KMS-11 (cell line): Measurements from ENCODE around the gene ADAMTS2.

Source experiments
- H2AFZ ChIP-seq: fragments of 200-600 bp; sonication (generic); 2 replicates; pipeline ENCODE4 v1.6.1; 2016; ENCODE audit warnings: antibody characterized with exemption, mixed run types, low read depth
- H3K27ac ChIP-seq: fragments of 200-600 bp; sonication (generic); 2 replicates; pipeline ENCODE4 v1.6.1; 2016; ENCODE audit warnings: mild to moderate bottlenecking, mixed run types
- H3K27me3 ChIP-seq: fragments of 200-600 bp; sonication (generic); 2 replicates; pipeline ENCODE4 v1.6.1; 2017; ENCODE audit warnings: mild to moderate bottlenecking, low read depth, mixed run types, moderate library complexity; ENCODE audit not compliant: insufficient read depth
- H3K36me3 ChIP-seq: fragments of 200-600 bp; sonication (generic); 2 replicates; pipeline ENCODE4 v1.6.1; 2017; ENCODE audit warnings: mild to moderate bottlenecking, mixed run types; ENCODE audit not compliant: insufficient read depth
- H3K4me1 ChIP-seq: fragments of 200-600 bp; sonication (generic); 2 replicates; pipeline ENCODE4 v1.6.1; 2016; ENCODE audit warnings: mild to moderate bottlenecking, low read depth, mixed run types; ENCODE audit not compliant: poor library complexity, severe bottlenecking
- H3K4me2 ChIP-seq: fragments of 200-600 bp; sonication (generic); 2 replicates; pipeline ENCODE4 v1.7.0; 2016; ENCODE audit warnings: mild to moderate bottlenecking, mixed run types
- H3K4me3 ChIP-seq: fragments of 200-600 bp; sonication (generic); IDR thresholded peaks from 2 replicates; pipeline ENCODE4 v1.6.1; 2017; ENCODE audit warnings: low read depth, low read length, mixed read lengths; ENCODE audit not compliant: insufficient read depth
- H3K79me2 ChIP-seq: fragments of 200-600 bp; sonication (generic); 2 replicates; pipeline ENCODE4 v1.6.1; 2016; ENCODE audit warnings: low read depth, mixed run types; ENCODE audit not compliant: insufficient read depth
- H3K9ac ChIP-seq: fragments of 200-600 bp; sonication (generic); 2 replicates; pipeline ENCODE4 v1.6.1; 2016; ENCODE audit warnings: mild to moderate bottlenecking, mixed run types
- H4K20me1 ChIP-seq: fragments of 200-600 bp; sonication (generic); 2 replicates; pipeline ENCODE4 v1.6.1; 2016; ENCODE audit warnings: mild to moderate bottlenecking, mixed run types; ENCODE audit not compliant: insufficient read depth
- CTCF ChIP-seq: fragments of 200-600 bp; sonication (generic); conservative IDR thresholded peaks from 2 replicates; pipeline ENCODE4 v1.6.1; 2017; ENCODE audit warnings: low read depth, mild to moderate bottlenecking, antibody characterized with exemption, low read length, moderate library complexity, mixed read lengths

ADAMTS2 gene

GRCh38 chr5:179212870-179213269 is 132.4 kb downstream of the ADAMTS2 start:
- no peaks in the 10 kb centered on the region for H3K27me3 ChIP-seq
- H3K4me3 ChIP-seq = no peak overlapping the region
- H4K20me1 ChIP-seq = no peaks in the 10 kb centered on the region
- no peaks in the 10 kb centered on the region for H3K79me2 ChIP-seq
- no peak for TF ChIP-seq CTCF
- H3K27ac ChIP-seq = no peak overlapping the region
- no peak overlapping the region for H2AFZ ChIP-seq
- H3K36me3 ChIP-seq = no peaks in the 10 kb centered on the region
- no peaks in the 10 kb centered on the region for H3K4me1 ChIP-seq
- H3K9ac ChIP-seq = no peak overlapping the region
- H3K4me2 ChIP-seq = no peak overlapping the region

- H3K4me2 ChIP-seq = no peak overlapping the region
- H2AFZ ChIP-seq = no peak overlapping the region
- no peaks in the 10 kb centered on the region for H4K20me1 ChIP-seq
- TF ChIP-seq CTCF = no peak
- no peaks in the 10 kb centered on the region for H3K79me2 ChIP-seq
- no peaks in the 10 kb centered on the region for H3K4me1 ChIP-seq
- H3K36me3 ChIP-seq = no peaks in the 10 kb centered on the region
- H3K27ac ChIP-seq = no peak overlapping the region
- H3K27me3 ChIP-seq = no peaks in the 10 kb centered on the region
- H3K4me3 ChIP-seq = no peak overlapping the region
- no peak overlapping the region for H3K9ac ChIP-seq
Measured at GRCh38 chr5:179211631-179212030, 133.6 kb downstream of the ADAMTS2 start.

GRCh38 chr5:179211068-179211467 is 134.2 kb downstream of the ADAMTS2 start:
- no peak overlapping the region for H3K27ac ChIP-seq
- H2AFZ ChIP-seq = no peak overlapping the region
- no peak overlapping the region for H3K9ac ChIP-seq
- no peak overlapping the region for H3K4me3 ChIP-seq
- no peaks in the 10 kb centered on the region for H3K27me3 ChIP-seq
- H3K79me2 ChIP-seq = no peaks in the 10 kb centered on the region
- no peak for TF ChIP-seq CTCF
- no peak overlapping the region for H3K4me2 ChIP-seq
- no peaks in the 10 kb centered on the region for H3K4me1 ChIP-seq
- no peaks in the 10 kb centered on the region for H4K20me1 ChIP-seq
- no peaks in the 10 kb centered on the region for H3K36me3 ChIP-seq

GRCh38 chr5:179210478-179210877 is 134.8 kb downstream of the ADAMTS2 start:
- H3K4me2 ChIP-seq = no peak overlapping the region
- no peak for TF ChIP-seq CTCF

More at GRCh38 chr5:179210478-179210877, 134.8 kb downstream of the ADAMTS2 start:
- Histone ChIP-seq H3K9ac (no peak overlapping the region), H3K4me1 (no peaks in the 10 kb centered on the region), H3K27me3 (no peaks in the 10 kb centered on the region), H3K27ac (no peak overlapping the region), H3K36me3 (no peaks in the 10 kb centered on the region), H4K20me1 (no peaks in the 10 kb centered on the region), H2AFZ (no peak overlapping the region), H3K4me3 (no peak overlapping the region), H3K79me2 (no peaks in the 10 kb centered on the region)
